Fibroblast of villous mesenchyme (primary cell): ENCODE measurements around the gene SLC2A8. TPM values are rescaled to one million over a fixed set of nuclear protein-coding genes. Genes with fewer than 3 reads are reported as not detected.

Experiments used
- DNase-seq: peaks from one replicate; pipeline ENCODE4 v3.0.0-alpha.2; 2010; ENCODE audit warnings: low read depth
- H3K4me3 ChIP-seq: 2 replicates; pipeline ENCODE4 v1.5.1; 2011; ENCODE audit warnings: low read depth, mild to moderate bottlenecking, low read length
- total RNA-seq: library from RNA; depleted of rRNA; stranded (reverse); fragments of >200 nt; gene quantifications from 2 replicates; pipeline ENCODE4 v1.2.3, GENCODE V29; 2012
- TF ChIP-seq, protein P1 (sequence below): IDR thresholded peaks from 2 replicates; pipeline ENCODE4 v1.5.1; 2012; ENCODE audit warnings: low read depth, mild to moderate bottlenecking, low read length; ENCODE audit not compliant: insufficient read depth

SLC2A8 gene
- total RNA-seq, 1 donor: 8.2 TPM

DNA sequence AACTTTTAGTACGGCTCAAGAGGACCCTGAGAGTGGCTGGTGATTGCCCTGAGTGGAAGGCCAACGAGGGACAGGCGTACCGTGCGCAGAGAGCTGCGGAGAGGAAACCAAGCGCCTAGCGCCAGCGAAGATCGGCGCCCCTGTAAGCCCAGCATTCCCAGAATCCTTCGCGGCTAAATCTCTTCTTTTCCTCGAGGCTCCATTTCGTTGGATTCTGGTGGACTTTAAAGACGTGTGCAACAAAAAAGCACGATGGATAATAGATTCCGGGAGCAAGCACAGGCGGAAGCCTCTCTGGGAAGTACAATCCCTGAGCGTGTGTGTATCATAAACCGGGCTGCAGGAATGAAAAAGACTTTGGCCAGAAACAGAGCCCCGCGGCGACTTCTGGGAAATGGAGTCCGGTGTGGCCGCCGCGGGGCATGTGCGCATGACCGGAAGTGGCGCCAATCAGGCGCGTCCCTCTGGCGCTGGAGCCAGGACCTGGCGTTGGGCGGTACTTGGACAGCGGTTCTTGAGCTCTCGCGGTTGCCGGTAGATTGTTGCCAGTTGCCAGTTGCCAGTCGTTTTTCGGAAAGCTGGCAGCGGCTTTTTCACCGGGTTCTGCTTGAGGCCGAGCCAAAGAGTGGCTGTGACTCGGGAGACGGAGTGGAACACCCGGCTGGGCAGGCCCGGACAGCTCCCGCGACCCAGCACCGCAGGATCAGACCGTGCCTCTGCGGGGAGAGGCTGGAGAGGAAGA, 27.1 kb downstream of the SLC2A8 start, which contains the start of gene ZNF79:
ZNF79 (plus strand) TSS at position 449 of the 742 bp plus-strand sequence. CDS start 406 bp downstream, outside the sequence.
- peak within 1 kb of the TSS; percentile 97 for H3K4me3 ChIP-seq
- TF ChIP-seq, protein P1, sequence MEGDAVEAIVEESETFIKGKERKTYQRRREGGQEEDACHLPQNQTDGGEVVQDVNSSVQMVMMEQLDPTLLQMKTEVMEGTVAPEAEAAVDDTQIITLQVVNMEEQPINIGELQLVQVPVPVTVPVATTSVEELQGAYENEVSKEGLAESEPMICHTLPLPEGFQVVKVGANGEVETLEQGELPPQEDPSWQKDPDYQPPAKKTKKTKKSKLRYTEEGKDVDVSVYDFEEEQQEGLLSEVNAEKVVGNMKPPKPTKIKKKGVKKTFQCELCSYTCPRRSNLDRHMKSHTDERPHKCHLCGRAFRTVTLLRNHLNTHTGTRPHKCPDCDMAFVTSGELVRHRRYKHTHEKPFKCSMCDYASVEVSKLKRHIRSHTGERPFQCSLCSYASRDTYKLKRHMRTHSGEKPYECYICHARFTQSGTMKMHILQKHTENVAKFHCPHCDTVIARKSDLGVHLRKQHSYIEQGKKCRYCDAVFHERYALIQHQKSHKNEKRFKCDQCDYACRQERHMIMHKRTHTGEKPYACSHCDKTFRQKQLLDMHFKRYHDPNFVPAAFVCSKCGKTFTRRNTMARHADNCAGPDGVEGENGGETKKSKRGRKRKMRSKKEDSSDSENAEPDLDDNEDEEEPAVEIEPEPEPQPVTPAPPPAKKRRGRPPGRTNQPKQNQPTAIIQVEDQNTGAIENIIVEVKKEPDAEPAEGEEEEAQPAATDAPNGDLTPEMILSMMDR: no peak
- DNase-seq: peak; percentile 92

DNA sequence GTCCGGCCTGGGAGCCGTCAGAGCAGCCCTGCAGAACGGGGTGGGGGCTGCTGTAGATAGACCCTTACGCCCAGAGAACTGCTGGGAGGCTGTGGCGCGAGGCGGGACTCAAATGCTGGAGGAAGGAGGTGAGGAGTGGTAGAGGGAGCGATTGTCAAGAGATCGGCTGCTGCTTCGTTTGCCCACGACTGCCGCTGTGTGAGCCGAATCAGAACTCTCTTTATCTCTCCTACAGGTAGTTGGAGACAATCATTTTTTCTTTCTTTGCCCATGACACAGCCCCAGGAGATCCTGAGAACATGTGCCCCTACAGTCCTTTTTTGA, 27.7 kb downstream of the SLC2A8 start:
- no peak for DNase-seq
- peak overlapping the region; percentile 97 for H3K4me3 ChIP-seq
- TF ChIP-seq, protein P1: no peak

DNA sequence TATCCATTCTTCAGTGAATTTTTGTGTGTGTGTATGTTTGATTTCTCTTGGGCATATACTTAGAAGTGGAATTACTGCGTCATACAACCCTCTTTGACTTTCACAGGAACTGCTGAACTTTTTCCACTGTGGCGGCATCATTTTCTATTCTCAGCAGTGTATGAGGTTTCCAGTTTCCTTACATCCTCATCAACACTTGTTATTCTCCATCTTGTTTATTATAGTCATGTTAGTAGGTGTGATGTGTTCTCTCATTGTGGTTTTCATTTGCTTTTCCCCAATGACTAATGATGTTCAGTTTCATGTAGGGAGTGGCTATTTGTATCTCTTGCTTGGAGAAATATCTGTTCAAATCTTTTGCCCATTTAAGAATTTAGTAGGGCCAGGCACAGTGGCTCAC, 29.8 kb downstream of the SLC2A8 start:
- H3K4me3 ChIP-seq: no peak overlapping the region
- TF ChIP-seq, protein P1: no peak
- no peak for DNase-seq

DNA sequence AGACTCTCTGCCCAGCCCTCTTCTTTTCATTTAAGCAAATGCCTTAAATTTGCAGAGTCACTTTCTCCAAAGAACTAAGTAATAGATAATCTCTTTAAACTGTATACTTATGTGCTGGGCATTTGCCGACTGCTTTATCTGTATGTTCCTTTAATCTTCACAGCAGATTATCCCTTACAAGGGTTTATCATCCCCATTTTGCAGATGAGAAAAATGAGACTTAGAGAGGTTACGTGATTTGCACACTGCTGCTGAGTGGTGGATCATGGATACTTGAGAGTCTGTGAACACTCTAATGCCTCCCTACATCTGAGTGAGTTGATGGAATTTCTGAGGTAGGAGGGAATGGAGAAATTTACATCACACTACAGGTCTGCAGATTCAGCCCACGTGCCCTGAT, 31.4 kb downstream of the SLC2A8 start:
- TF ChIP-seq, protein P1: no peak
- no peak for DNase-seq
- H3K4me3 ChIP-seq: no peak overlapping the region

DNA sequence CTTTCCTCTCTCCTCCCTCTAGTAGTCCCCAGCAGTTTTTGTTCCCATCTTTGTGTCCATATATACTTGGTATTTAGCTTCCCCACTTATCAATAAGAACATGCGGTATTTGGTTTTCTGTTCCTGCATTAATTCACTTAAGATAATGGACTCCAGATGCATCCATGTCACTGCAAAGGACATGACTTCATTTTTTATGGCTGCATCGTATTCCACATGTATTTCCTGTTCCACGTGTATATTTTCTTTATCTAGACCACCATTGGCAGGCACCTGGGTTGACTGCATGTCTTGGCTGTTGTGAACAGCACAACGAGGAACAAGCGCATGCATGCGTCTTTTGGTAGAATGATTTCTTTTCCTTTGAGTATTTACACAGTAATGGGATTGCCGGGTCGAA, 33.4 kb downstream of the SLC2A8 start:
- H3K4me3 ChIP-seq: no peak overlapping the region
- no peak for DNase-seq
- TF ChIP-seq, protein P1: no peak

DNA sequence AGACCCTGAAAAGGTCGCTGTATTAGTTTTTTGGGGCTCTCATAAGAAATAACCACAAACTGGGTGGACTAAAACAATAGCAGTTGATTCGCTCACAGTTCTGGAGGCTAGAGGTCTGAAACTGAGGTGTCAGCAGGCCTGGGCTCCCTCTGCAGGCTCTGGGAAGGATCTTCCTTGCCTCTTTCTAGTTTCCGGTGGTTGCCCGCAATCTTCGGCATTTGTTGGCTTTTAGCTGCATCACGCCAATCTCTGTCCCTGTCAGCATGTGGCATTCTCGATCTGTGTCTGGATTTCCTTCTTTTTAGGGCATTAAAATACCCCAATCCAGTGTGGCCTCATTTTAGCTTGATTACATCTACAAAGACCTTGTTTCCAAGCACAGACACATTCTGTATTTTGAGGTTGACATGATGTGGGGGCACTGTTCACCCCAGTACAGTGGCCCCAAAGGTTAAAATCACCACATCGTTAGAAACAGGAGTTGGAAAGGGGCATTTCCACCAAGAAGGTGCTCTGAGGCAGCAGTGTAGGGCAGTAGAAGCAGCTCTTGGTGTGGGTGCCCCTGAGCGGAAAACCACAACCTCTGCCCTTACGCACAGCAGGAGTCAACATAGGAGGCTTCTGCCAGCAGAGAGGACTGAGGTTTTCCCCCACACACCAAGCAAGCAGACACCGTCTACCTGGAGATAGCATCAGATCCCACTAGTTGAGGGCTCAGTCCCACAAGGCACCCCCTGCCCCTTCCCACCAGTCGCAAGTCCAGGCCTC, 40.7 kb downstream of the SLC2A8 start:
- DNase-seq: no peak
- TF ChIP-seq, protein P1: no peak
- no peak overlapping the region for H3K4me3 ChIP-seq
